IMR-90 (cell line): ENCODE results near the gene WARS2. TPM values are rescaled to one million over a fixed set of nuclear protein-coding genes. Genes with fewer than 3 reads are reported as not detected.

ENCODE experiments used
- ATAC-seq: fragments of 200-7000 bp; cut with Tn5 transposase; 2 replicates; pipeline ENCODE4 v1.9.1; 2020; ENCODE audit warnings: low read depth, mild to moderate bottlenecking, moderate library complexity
- BruUV-seq: library from RNA; stranded (reverse); fragments of 400-500 nt; replicated peaks from 2 replicates; lab custom pipeline; 2021; lab: Mats Ljungman, UMichigan
- CTCF ChIA-PET: fragments of 300-600 bp; formaldehyde crosslinking; extraction: SDS; loops from one replicate; lab custom pipeline; 2021; ENCODE audit warnings: antibody characterized with exemption; lab: Yijun Ruan, JAX
- POLR2A ChIA-PET: fragments of 300-600 bp; sonication (Branson Sonifier 250); formaldehyde crosslinking; loops from one replicate; lab custom pipeline; 2022; ENCODE audit warnings: antibody characterized with exemption; ENCODE audit not compliant: unreplicated experiment; lab: Charles Lee
- DNase-seq: peaks from one replicate; pipeline ENCODE4 v3.0.0; 2013
- H2AFZ ChIP-seq: replicated peaks from 2 replicates; pipeline ENCODE3; 2013; ENCODE audit warnings: low read length, mild to moderate bottlenecking; ENCODE audit not compliant: poor library complexity
- H2AK5ac ChIP-seq: 2 replicates; pipeline ENCODE4 v1.6.1; 2013; ENCODE audit warnings: low read depth, low read length, inconsistent platforms
- H2AK9ac ChIP-seq: replicated peaks from 2 replicates; pipeline ENCODE3; 2013; ENCODE audit warnings: mild to moderate bottlenecking, low read depth, low read length, moderate library complexity; ENCODE audit not compliant: poor library complexity
- H2BK120ac ChIP-seq: 2 replicates; pipeline ENCODE4 v1.6.1; 2013; ENCODE audit warnings: low read depth, low read length, inconsistent platforms
- H2BK15ac ChIP-seq: 3 replicates; pipeline ENCODE4 v1.6.1; 2013; ENCODE audit warnings: low read depth, low read length, inconsistent platforms
- H2BK20ac ChIP-seq: 2 replicates; pipeline ENCODE4 v1.6.1; 2013; ENCODE audit warnings: low read depth, mild to moderate bottlenecking, inconsistent platforms, low read length, moderate library complexity
- H2BK5ac ChIP-seq: 2 replicates; pipeline ENCODE4 v1.6.1; 2013; ENCODE audit warnings: mild to moderate bottlenecking, low read depth, low read length, inconsistent platforms; ENCODE audit not compliant: poor library complexity, severe bottlenecking
- H3K14ac ChIP-seq: replicated peaks from 2 replicates; pipeline ENCODE4 v1.6.1; 2013; ENCODE audit warnings: low read depth, low read length, inconsistent platforms
- H3K18ac ChIP-seq: 2 replicates; pipeline ENCODE4 v1.6.1; 2013; ENCODE audit warnings: low read depth, low read length, control low read depth
- H3K23ac ChIP-seq: 2 replicates; pipeline ENCODE4 v1.6.1; 2013; ENCODE audit warnings: low read depth, low read length, inconsistent platforms
- H3K27ac ChIP-seq: 2 replicates; pipeline ENCODE4 v1.5.1; 2013; ENCODE audit warnings: mild to moderate bottlenecking, control low read depth, low read length; ENCODE audit not compliant: insufficient read depth
- H3K27me3 ChIP-seq: 2 replicates; pipeline ENCODE4 v1.6.1; 2013; ENCODE audit warnings: low read length; ENCODE audit not compliant: control insufficient read depth, insufficient read depth
- H3K36me3 ChIP-seq: 2 replicates; pipeline ENCODE4 v1.6.1; 2013; ENCODE audit warnings: low read length, mixed read lengths; ENCODE audit not compliant: control insufficient read depth, insufficient read depth
- H3K4ac ChIP-seq: 2 replicates; pipeline ENCODE4 v1.6.1; 2013; ENCODE audit warnings: low read depth, low read length, inconsistent platforms
- H3K4me1 ChIP-seq: 2 replicates; pipeline ENCODE4 v1.6.1; 2013; ENCODE audit warnings: low read length, mixed read lengths; ENCODE audit not compliant: control insufficient read depth, insufficient read depth
- H3K4me2 ChIP-seq: 2 replicates; pipeline ENCODE4 v1.6.1; 2013; ENCODE audit warnings: low read depth, mild to moderate bottlenecking, control low read depth, low read length, moderate library complexity
- H3K4me3 ChIP-seq: 2 replicates; pipeline ENCODE4 v1.5.1; 2013; ENCODE audit warnings: low read depth, mild to moderate bottlenecking, control low read depth, low read length, moderate library complexity; ENCODE audit not compliant: insufficient read depth
- H3K56ac ChIP-seq: 2 replicates; pipeline ENCODE4 v1.6.1; 2013; ENCODE audit warnings: low read length, inconsistent platforms; ENCODE audit not compliant: insufficient read depth; ENCODE audit errors: extremely low read depth
- H3K79me1 ChIP-seq, 2 experiments: 2 replicates each; pipeline ENCODE4 v1.6.1; 2013; ENCODE audit warnings: low read length in 2 of 2, inconsistent platforms in 1 of 2, low read depth in 1 of 2
- H3K9ac ChIP-seq: 2 replicates; pipeline ENCODE4 v1.6.1; 2013; ENCODE audit warnings: low read depth, low read length, control low read depth
- H3K9me1 ChIP-seq: 2 replicates; pipeline ENCODE4 v1.6.1; 2013; ENCODE audit warnings: low read length, inconsistent platforms; ENCODE audit not compliant: insufficient read depth
- H3K9me3 ChIP-seq: 2 replicates; pipeline ENCODE4 v1.6.1; 2013; ENCODE audit warnings: low read length; ENCODE audit not compliant: control insufficient read depth, insufficient read depth
- H4K20me1 ChIP-seq: 2 replicates; pipeline ENCODE4 v1.6.1; 2013; ENCODE audit warnings: low read length, inconsistent platforms; ENCODE audit not compliant: insufficient read depth
- H4K5ac ChIP-seq: 2 replicates; pipeline ENCODE4 v1.6.1; 2013; ENCODE audit warnings: mild to moderate bottlenecking, low read depth, low read length, control low read depth
- H4K8ac ChIP-seq, 2 experiments: 2 replicates each; pipeline ENCODE4 v1.6.1; 2013; ENCODE audit warnings: low read depth in 2 of 2, low read length in 2 of 2, control low read depth in 1 of 2, inconsistent platforms in 1 of 2
- H4K91ac ChIP-seq: 2 replicates; pipeline ENCODE4 v1.6.1; 2013; ENCODE audit warnings: low read depth, low read length, inconsistent platforms; ENCODE audit not compliant: insufficient read depth
- BHLHE40 ChIP-seq: fragments of 150-350 bp; IDR thresholded peaks from 2 replicates; pipeline ENCODE4 v1.6.1; 2016; ENCODE audit warnings: mild to moderate bottlenecking, low read depth, low read length
- MAZ ChIP-seq: IDR thresholded peaks from 2 replicates; pipeline ENCODE4 v1.6.1; 2012; ENCODE audit warnings: low read depth, mild to moderate bottlenecking, low read length, improper control_type of control experiment, moderate library complexity, borderline replicate concordance
- MXI1 ChIP-seq: IDR thresholded peaks from 2 replicates; pipeline ENCODE4 v1.6.1; 2012; ENCODE audit warnings: low read depth, mild to moderate bottlenecking, low read length, moderate library complexity, borderline replicate concordance
- RCOR1 ChIP-seq: IDR thresholded peaks from 2 replicates; pipeline ENCODE4 v1.6.1; 2012; ENCODE audit warnings: mild to moderate bottlenecking, low read length, improper control_type of control experiment; ENCODE audit not compliant: insufficient replicate concordance
- SMC3 ChIP-seq: fragments of 150-350 bp; IDR thresholded peaks from 2 replicates; pipeline ENCODE4 v1.6.1; 2016; ENCODE audit warnings: low read depth, mild to moderate bottlenecking, antibody characterized with exemption, low read length, moderate library complexity
- WGBS, 2 experiments: methylation state at CpG; one replicate each; pipeline versions ENCODE4 v1.1.5 to v1.1.7; 2013; ENCODE audit warnings: missing lambda C conversion rate in 2 of 2; ENCODE audit not compliant: insufficient read length in 1 of 2; ENCODE audit errors: extremely low coverage in 2 of 2; 5-methylcytosine and 5-hydroxymethylcytosine counted together
- dilution Hi-C: fragments of 300-500 bp; cut with HindIII; formaldehyde crosslinking; loops from one replicate; pipeline ENCODE4 v1.14.3; 2018; ENCODE audit warnings: low sequenced_read_pairs; ENCODE audit not compliant: unreplicated experiment
- in situ Hi-C: fragments of 300-500 bp; cut with MboI; formaldehyde crosslinking; loops from 3 replicates; pipeline ENCODE4 v1.14.3; 2019; ENCODE audit warnings: low sequenced_read_pairs, inconsistent platforms, mixed read lengths
- intact Hi-C: fragments of 100-400 bp; cut with micrococcal nuclease; formaldehyde crosslinking; loops from 2 replicates; pipeline ENCODE4 v1.10.0; 2022
- polyA plus RNA-seq, 3 experiments: library from polyadenylated mRNA; depleted of rRNA; stranded (reverse); fragments of >200 nt; gene quantifications; 2 replicates each; pipeline ENCODE4 v1.2.3, GENCODE V29; 2012; ENCODE audit warnings: low replicate concordance in 1 of 3
- total RNA-seq: library from RNA; depleted of rRNA; stranded (reverse); fragments of >200 nt; gene quantifications from 2 replicates; pipeline ENCODE4 v1.2.3, GENCODE V29; 2012

Gene WARS2
- total and polyA plus RNA-seq, 2 of the 4 experiments (the other 2 are of a cell fraction), result 5.7 to 20.3 TPM

DNA sequence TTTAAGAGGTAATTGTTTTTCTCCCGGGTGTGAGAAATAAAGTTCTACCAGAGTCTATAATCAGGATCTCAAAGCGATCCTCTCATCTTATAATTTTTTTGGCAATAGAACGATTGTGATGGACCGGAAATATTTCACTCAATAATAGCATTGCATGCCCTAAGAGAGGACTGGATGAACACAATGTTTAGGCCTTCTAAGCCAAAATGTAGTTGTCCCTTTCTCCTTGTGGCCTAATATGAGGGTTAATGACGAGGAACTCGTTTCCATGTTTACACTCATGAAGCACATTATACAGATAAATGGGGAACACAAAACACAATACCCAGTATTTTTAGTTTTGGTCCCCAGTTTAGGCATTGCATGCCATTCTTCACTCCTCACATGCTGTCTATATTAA is 158.2 kb downstream of the WARS2 start:
- no peak overlapping the region for H3K4me2 ChIP-seq
- peaks cover 27% of the 10 kb centered on the region for H3K9me3 ChIP-seq
- in situ Hi-C loops, result loop anchor here (10.0 kb wide), 1 partner anchor 827 kb away; no protein-coding TSS in a partner anchor
- WGBS, 2 experiments, result no CpG with 5 or more reads among the region's 6 CpGs
- H2BK5ac ChIP-seq, result no peak overlapping the region
- ChIA-PET POLR2A (no interaction called here), CTCF (no interaction called here)
- H3K4me1 ChIP-seq, result peaks cover 2% of the 10 kb centered on the region; the same call in 1 of the 2 replicates
- H3K27me3 ChIP-seq, result peaks cover 95% of the 10 kb centered on the region
- H3K23ac ChIP-seq, result no peak overlapping the region
- no peak overlapping the region for H3K27ac ChIP-seq
- ATAC-seq (no peak), DNase-seq (no peak)
- H3K14ac ChIP-seq, result no peak overlapping the region
- H3K56ac ChIP-seq, result no peak overlapping the region
- H4K5ac ChIP-seq, result no peak overlapping the region
- no peak overlapping the region for H2BK120ac ChIP-seq
- H4K91ac ChIP-seq, result no peak overlapping the region
- intact Hi-C loops, result no loop called here
- dilution Hi-C loops, result no loop called here
- H3K79me1 ChIP-seq, result no peaks in the 10 kb centered on the region
- H3K9me1 ChIP-seq, result no peaks in the 10 kb centered on the region
- H4K8ac ChIP-seq, result no peak overlapping the region
- H4K20me1 ChIP-seq, result no peaks in the 10 kb centered on the region
- H2BK20ac ChIP-seq, result no peak overlapping the region
- H3K4ac ChIP-seq, result no peak overlapping the region
- H2AK5ac ChIP-seq, result no peak overlapping the region
- no peak overlapping the region for H3K18ac ChIP-seq
- H2AFZ ChIP-seq, result no peak overlapping the region
- no peak overlapping the region for H3K4me3 ChIP-seq
- no peak overlapping the region for H2AK9ac ChIP-seq
- no TSS peak for BruUV-seq
- H3K36me3 ChIP-seq, result no peaks in the 10 kb centered on the region
- no peak overlapping the region for H3K9ac ChIP-seq
- H2BK15ac ChIP-seq, result no peak overlapping the region
- TF ChIP-seq MXI1 (no peak), BHLHE40 (no peak), MAZ (no peak), SMC3 (no peak), RCOR1 (no peak)
